ENCODE results near the gene OSBPL1A. TPM values are rescaled to one million over a fixed set of nuclear protein-coding genes. Genes with fewer than 3 reads are reported as not detected.

OSBPL1A gene
- total RNA-seq, 1 experiment from 2014 or later, result 37.4 TPM

- ChIA-PET CTCF (no interaction called here), POLR2A (ENCODE audit: unreplicated experiment) (no interaction called here)
- no peak overlapping the region for H3K4me2 ChIP-seq
- no TSS peak for BruUV-seq (replicated peaks)
- no peak overlapping the region for H3K27ac ChIP-seq
- H3K79me2 ChIP-seq (ENCODE audit: low read depth), result no peaks in the 10 kb centered on the region
- H3K36me3 ChIP-seq (ENCODE audit: low read depth), result no peaks in the 10 kb centered on the region
- H3K4me3 ChIP-seq, result no peak overlapping the region
- intact Hi-C loops (cut with micrococcal nuclease; ENCODE audit: unreplicated experiment), result no loop called here
- H3K27me3 ChIP-seq (ENCODE audit: insufficient read depth, low read depth), result no peaks in the 10 kb centered on the region
- H3K4me1 ChIP-seq (replicated peaks; ENCODE audit: insufficient read depth), result no peaks in the 10 kb centered on the region
- no peak for TF ChIP-seq EZH2 (IDR thresholded peaks at IDR 0.05; ENCODE audit: low read depth)
- no peak for TF ChIP-seq CTCF (conservative IDR thresholded peaks at IDR 0.05)
- no peak for DNase-seq
- H3K9me3 ChIP-seq (ENCODE audit: insufficient read depth, low read depth), result no peaks in the 10 kb centered on the region
- H3F3A ChIP-seq (ENCODE audit: insufficient read depth, low read depth), result no peaks in the 10 kb centered on the region
- no peaks in the 10 kb centered on the region for H3K9me2 ChIP-seq (ENCODE audit: insufficient read depth)
- H2AFZ ChIP-seq, result no peak overlapping the region
- H4K20me1 ChIP-seq (ENCODE audit: insufficient read depth), result no peaks in the 10 kb centered on the region
Observed at GRCh38 chr18:24199372-24199962, 198.2 kb downstream of the OSBPL1A start.

GRCh38 chr18:24198461-24198860 lies 199.2 kb downstream of the OSBPL1A start:
- CTCF ChIA-PET, result no interaction called here
- no peaks in the 10 kb centered on the region for H3K9me3 ChIP-seq (ENCODE audit: insufficient read depth, low read depth)
- H3K27me3 ChIP-seq (ENCODE audit: insufficient read depth, low read depth), result no peaks in the 10 kb centered on the region
- POLR2A ChIA-PET (ENCODE audit: unreplicated experiment), result no interaction called here
- H3K27ac ChIP-seq, result no peak overlapping the region
- intact Hi-C loops (cut with micrococcal nuclease; ENCODE audit: unreplicated experiment), result no loop called here
- H3K4me3 ChIP-seq, result no peak overlapping the region
- H3K4me2 ChIP-seq, result no peak overlapping the region
- no peak for DNase-seq
- no peaks in the 10 kb centered on the region for H3F3A ChIP-seq (ENCODE audit: insufficient read depth, low read depth)
- H3K79me2 ChIP-seq (ENCODE audit: low read depth), result no peaks in the 10 kb centered on the region
- BruUV-seq (replicated peaks), result no TSS peak
- no peaks in the 10 kb centered on the region for H3K9me2 ChIP-seq (ENCODE audit: insufficient read depth)
- TF ChIP-seq EZH2 (IDR thresholded peaks at IDR 0.05; ENCODE audit: low read depth) (no peak), CTCF (conservative IDR thresholded peaks at IDR 0.05) (no peak)
- H3K36me3 ChIP-seq (ENCODE audit: low read depth), result no peaks in the 10 kb centered on the region
- no peaks in the 10 kb centered on the region for H3K4me1 ChIP-seq (replicated peaks; ENCODE audit: insufficient read depth)
- no peak overlapping the region for H2AFZ ChIP-seq
- H4K20me1 ChIP-seq (ENCODE audit: insufficient read depth), result no peaks in the 10 kb centered on the region

GRCh38 chr18:24197412-24197811 lies 200.2 kb downstream of the OSBPL1A start:
- no peak overlapping the region for H3K27ac ChIP-seq
- TF ChIP-seq CTCF (conservative IDR thresholded peaks at IDR 0.05) (no peak), EZH2 (IDR thresholded peaks at IDR 0.05; ENCODE audit: low read depth) (no peak)
- BruUV-seq (replicated peaks), result no TSS peak
- intact Hi-C loops (cut with micrococcal nuclease; ENCODE audit: unreplicated experiment), result no loop called here
- DNase-seq, result no peak
- no peaks in the 10 kb centered on the region for H3F3A ChIP-seq (ENCODE audit: insufficient read depth, low read depth)
- H3K4me1 ChIP-seq (replicated peaks; ENCODE audit: insufficient read depth), result no peaks in the 10 kb centered on the region
- H3K4me2 ChIP-seq, result no peak overlapping the region
- no peaks in the 10 kb centered on the region for H3K36me3 ChIP-seq (ENCODE audit: low read depth)
- no peaks in the 10 kb centered on the region for H4K20me1 ChIP-seq (ENCODE audit: insufficient read depth)
- H3K9me3 ChIP-seq (ENCODE audit: insufficient read depth, low read depth), result no peaks in the 10 kb centered on the region
- no peaks in the 10 kb centered on the region for H3K79me2 ChIP-seq (ENCODE audit: low read depth)
- H3K27me3 ChIP-seq (ENCODE audit: insufficient read depth, low read depth), result no peaks in the 10 kb centered on the region
- no peak overlapping the region for H2AFZ ChIP-seq
- no peaks in the 10 kb centered on the region for H3K9me2 ChIP-seq (ENCODE audit: insufficient read depth)
- ChIA-PET POLR2A (ENCODE audit: unreplicated experiment) (no interaction called here), CTCF (no interaction called here)
- no peak overlapping the region for H3K4me3 ChIP-seq

All from PC-9 (cell line).